Glomerular endothelial cell (primary cell): ENCODE measurements around the gene STK11IP. TPM values are rescaled to one million over a fixed set of nuclear protein-coding genes. Genes with fewer than 3 reads are reported as not detected.

Source experiments
- DNase-seq: peaks from one replicate; pipeline ENCODE4 v3.0.0-alpha.2; 2011; ENCODE audit warnings: low read depth, low spot score; ENCODE audit errors: extremely low read depth
- total RNA-seq: library from RNA; depleted of rRNA; stranded (reverse); fragments of >200 nt; gene quantifications from 2 replicates; pipeline ENCODE4 v1.2.3, GENCODE V29; 2015

The STK11IP gene
- total RNA-seq, 1 donor from 2014 or later = 12.3 TPM

DNA sequence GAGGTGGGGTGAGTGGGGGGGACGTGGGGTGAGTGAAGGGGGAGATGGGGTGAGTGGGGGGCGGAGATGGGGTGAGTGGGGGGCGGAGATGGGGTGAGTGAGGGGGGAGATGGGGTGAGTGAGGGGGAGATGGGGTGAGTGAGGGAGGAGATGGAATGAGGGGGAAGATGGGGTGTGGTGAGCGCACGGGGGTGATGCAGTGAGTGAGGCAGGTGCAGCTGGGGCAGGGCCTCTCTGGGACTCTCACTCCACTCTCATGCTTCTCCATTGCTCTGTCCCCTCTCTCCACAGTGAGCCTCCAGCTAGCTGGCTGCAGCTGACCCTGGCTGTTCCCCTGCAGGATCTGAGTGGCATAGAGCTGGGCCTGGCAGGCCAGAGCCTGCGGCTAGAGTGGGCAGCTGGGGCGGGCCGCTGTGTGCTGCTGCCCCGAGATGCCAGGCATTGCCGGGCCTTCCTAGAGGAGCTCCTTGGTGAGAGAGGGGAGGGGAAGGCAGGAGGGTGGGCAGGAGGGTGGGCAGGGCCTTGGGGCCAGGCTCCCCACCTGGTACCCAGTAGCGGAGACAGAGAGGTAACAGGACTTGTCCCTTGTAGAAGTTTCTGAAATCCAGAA lies 15.9 kb downstream of the STK11IP start:
- DNase-seq = no peak

DNA sequence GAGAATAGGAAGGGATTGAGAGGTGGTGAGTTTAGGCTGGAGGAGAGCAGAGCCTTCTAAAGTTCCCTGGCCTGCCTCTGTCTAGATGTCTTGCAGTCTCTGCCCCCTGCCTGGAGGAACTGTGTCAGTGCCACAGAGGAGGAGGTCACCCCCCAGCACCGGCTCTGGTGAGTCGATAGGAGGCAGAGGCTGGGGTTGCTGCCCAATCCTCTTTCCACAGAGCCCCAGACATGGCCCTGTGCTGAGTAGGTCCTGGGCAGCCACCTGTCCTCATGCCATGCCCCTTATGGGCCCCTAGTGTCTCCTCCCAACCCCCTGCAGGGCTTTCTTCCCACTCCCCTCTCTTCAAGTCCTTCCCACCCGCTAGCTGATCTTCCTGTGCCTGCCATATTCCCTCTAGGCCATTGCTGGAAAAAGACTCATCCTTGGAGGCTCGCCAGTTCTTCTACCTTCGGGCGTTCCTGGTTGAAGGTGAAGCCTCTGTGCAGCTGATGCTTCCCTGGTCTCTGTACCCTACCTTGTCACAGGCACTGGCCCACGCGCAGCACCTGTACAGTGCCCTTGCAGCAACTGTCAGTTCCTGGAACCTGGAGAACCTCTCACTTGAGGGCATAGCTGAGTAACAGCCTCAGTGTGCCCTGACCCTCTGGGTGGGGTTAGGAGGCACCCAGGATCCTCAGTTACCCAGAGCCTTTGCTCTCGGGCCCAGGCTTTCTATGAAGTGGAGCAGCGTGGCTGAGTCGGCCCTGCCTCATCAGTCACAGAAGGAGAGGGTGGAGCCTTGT lies 16.6 kb downstream of the STK11IP start:
- no peak for DNase-seq

DNA sequence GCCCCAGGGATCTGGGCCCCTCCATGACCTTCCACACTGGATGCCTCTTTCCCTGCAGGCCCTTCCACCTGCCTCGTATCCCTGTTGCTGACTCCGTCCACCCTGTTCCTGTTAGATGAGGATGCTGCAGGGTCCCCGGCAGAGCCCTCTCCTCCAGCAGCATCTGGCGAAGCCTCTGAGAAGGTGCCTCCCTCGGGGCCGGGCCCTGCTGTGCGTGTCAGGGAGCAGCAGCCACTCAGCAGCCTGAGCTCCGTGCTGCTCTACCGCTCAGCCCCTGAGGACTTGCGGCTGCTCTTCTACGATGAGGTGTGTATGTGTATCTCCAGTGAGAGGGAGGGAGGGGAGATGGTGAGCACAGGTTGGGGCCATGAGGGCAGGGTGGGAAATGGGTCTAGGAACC lies 17.4 kb downstream of the STK11IP start:
- DNase-seq = no peak

- DNase-seq = no peak
Observed at GRCh38 chr2:219615894-219616293, 18.2 kb downstream of the STK11IP start.

- no peak for DNase-seq
Observed at GRCh38 chr2:219616550-219616949, 18.9 kb downstream of the STK11IP start.

- DNase-seq = no peak
Observed at GRCh38 chr2:219618733-219619122, 21.1 kb downstream of the STK11IP start.

DNA sequence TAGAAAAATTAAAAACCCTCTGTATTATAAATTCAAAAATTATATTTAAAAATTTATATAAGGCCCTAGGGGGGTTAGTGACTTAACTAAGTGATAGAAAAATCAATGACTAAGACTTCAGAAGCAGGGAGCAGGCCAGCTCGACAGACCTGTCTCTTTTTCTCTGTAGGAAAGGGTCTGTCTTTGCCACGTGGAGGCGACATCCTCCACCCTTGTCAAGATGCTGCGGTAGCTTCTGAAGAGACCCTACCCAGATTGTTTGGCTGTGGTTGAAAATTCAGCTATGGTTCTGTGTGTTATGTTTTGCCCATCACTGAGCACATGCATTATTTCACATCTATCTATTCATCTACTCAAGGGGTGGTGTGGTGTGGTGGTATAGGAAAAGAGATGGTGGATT lies 21.6 kb downstream of the STK11IP start:
- no peak for DNase-seq

- no peak for DNase-seq
Observed at GRCh38 chr2:219620546-219620945, 22.9 kb downstream of the STK11IP start.

DNA sequence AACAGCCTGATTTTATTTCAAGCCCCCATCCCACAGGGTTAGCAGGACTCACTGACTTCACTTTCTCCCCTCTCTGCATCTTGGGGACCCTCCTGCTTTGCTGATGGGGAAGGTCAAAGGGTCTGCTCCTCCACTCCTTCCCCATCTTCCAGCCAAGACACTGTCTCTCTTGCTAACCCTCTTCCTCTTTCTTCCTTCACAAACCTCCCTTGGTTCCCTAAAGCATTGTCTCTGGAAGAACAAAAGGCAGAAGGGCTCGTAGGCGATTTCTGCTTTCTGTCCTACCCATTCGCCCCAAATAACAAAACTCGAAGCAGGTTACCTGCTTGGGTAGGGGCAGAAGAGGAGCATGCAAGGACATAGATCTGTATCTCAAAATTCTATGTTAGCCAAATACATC lies 24.3 kb downstream of the STK11IP start:
- DNase-seq = no peak

DNA sequence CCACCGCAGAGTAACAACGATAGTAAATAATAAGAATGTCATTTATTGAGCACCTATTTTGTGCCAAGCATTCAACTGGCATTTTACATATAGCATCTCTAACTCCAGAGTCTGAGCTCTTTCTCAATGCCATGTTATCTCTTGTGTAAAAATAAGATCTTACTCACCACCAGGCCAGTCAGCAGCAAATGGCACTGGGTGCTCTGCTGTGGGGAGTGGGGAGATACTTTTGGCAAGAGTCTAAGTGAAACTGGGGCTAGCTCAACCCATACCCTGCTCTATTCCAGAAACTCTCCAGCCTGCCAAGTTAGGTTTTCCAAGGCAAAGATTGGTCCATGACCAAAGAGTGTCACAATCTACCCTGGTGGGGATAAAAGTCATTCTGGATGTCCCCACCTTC lies 24.8 kb downstream of the STK11IP start:
- no peak for DNase-seq

GRCh38 chr2:219624565-219624964 lies 26.9 kb downstream of the STK11IP start:
- no peak for DNase-seq

- no peak for DNase-seq
Observed at GRCh38 chr2:219625179-219625578, 27.5 kb downstream of the STK11IP start.

GRCh38 chr2:219626540-219626939 lies 28.9 kb downstream of the STK11IP start:
- no peak for DNase-seq

GRCh38 chr2:219627103-219628100 lies 29.7 kb downstream of the STK11IP start, which contains the start of gene SLC4A3:
Gene SLC4A3 (plus strand): TSS chr2:219627630. CDS start chr2:219627993, 363 bp downstream.
- no peak for DNase-seq

DNA sequence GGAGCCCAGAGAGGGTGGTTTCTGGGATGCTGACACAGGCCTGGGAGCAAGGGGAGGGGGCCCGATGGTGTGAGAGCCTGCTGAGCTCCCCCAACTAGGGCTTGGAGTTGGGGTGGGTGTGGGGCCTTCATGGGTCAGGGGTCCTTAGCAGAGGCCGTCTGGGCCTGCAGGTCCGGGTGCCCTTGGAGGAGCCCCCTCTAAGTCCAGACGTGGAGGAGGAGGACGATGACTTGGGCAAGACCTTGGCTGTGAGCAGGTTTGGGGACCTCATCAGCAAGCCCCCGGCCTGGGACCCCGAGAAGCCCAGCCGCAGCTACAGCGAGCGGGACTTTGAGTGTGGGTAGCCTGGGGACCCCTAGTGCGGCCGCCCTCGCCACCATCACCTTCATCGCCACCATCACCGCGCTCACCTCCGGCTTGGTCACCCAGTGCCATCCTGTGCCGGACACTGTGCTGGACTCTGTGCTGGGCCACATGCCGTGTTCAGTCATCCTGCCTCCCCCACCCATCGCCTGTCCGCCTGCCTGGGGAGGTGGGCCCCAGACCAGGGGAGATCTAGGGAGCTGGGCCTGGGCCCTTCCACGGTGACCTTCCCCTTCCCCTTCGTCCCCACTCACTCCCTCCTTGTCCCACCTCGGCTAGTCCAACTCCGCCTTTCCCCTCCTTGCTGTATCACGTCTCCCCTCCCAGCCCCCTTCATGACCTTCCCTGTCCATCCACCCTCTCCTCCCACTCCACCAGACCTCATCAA lies 30.8 kb downstream of the STK11IP start:
- DNase-seq = no peak

DNA sequence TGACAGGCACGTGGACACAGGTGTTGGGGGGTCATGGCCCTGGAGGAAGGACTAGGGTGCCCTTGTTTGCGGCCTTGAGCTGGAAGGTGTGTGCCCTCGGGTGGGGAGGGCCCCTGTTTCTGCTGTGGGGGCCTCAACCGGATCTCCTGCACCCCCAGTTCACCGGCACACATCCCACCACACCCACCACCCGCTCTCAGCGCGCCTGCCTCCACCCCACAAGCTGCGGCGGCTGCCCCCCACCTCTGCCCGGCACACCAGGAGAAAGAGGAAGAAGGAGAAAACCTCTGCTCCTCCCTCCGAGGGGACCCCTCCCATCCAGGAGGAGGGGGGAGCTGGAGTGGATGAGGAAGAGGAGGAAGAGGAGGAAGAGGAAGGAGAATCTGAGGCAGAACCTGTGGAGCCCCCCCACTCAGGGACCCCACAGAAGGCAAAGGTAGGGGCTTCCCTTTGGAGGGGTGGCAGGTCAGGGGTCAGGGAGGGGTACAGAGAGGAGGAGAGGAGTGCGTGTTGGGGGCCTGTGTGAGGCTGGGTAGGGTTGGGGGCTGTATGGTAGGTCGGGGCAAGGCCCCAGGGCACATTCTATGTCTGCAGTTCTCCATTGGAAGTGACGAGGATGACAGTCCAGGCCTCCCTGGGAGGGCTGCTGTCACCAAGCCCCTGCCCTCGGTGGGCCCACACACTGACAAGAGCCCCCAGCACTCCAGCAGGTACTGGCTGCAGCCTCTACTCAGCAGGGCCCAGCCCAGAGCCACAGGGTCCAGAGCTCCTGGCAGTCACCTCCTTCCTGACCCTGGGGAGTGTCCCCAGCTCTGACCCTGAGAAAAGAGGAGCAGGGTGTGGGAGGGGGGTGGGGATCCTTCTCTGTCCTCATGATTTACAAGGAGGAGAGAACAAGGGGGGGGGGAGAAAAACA lies 31.6 kb downstream of the STK11IP start:
- DNase-seq = no peak

DNA sequence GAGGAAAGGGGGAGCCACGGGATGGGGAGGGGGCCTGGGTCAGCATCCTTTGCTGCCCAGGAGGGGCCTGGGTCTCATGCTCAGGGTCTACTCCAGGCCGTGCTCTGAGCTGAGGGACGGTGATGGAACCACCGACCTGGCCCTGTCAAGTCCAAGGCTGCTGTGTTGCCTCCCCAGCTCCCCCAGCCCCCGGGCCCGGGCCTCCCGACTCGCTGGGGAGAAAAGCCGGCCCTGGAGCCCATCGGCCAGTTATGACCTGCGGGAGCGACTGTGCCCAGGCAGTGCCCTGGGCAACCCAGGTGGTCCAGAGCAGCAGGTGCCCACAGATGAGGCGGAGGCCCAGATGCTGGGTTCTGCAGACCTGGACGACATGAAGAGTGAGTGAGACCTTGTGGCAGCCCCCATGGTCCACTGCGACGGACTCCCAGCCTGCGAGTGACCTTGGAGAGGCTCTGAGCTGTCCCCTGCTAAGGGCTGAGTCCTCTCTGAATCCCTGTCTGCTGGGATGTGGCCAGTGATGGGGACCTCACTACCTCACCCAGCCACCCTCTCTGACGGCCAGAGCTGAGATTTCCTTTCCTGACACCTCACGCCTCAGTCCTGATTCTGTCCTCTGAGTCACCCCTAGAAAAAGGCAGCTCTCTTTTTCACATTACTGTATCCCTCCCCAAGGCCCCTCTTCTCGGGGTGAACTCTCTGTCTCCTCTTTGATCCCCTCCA lies 32.5 kb downstream of the STK11IP start:
- DNase-seq = no peak

GRCh38 chr2:219630770-219631405 lies 33.2 kb downstream of the STK11IP start:
- DNase-seq = no peak
